Esophagus muscularis mucosa (tissue), 4 donors: ENCODE data around the gene ZER1. TPM values are rescaled to one million over a fixed set of nuclear protein-coding genes. Genes with fewer than 3 reads are reported as not detected.
"Not testable (repeated sequence)": the region's sequence is repeated elsewhere in the genome, so short reads cannot be mapped to it uniquely, and the experiment has no call there.

Experiments
- DNase-seq: peaks from one replicate; pipeline ENCODE4 v3.0.0-alpha.2; 2017; ENCODE audit errors: extremely low spot score
- H3K27ac ChIP-seq, 4 donors: fragments of 200-600 bp; sonication (generic); replicated peaks in 1 of 4; 1 replicate in 3 of 4; 2 replicates in 1 of 4; pipeline ENCODE4 v1.5.1; 2016 to 2019; ENCODE audit warnings: mild to moderate bottlenecking in 1 of 4
- H3K27me3 ChIP-seq, 4 donors: fragments of 200-600 bp; sonication (generic); one replicate each; pipeline versions ENCODE4 v1.5.1 to v1.6.0; 2016 to 2019
- H3K36me3 ChIP-seq, 4 donors: fragments of 200-600 bp; sonication (generic); one replicate each; pipeline ENCODE4 v1.5.1; 2016 to 2019
- H3K4me1 ChIP-seq, 4 donors: fragments of 200-600 bp; sonication (generic); one replicate each; pipeline ENCODE4 v1.5.1; 2016 to 2019
- H3K4me3 ChIP-seq, 4 donors: fragments of 200-600 bp; sonication (generic); 1 replicate in 2 of 4; 2 replicates in 2 of 4; pipeline ENCODE4 v1.5.1; 2016 to 2019; ENCODE audit warnings: mild to moderate bottlenecking in 4 of 4, moderate library complexity in 1 of 4
- H3K9me3 ChIP-seq, 4 donors: fragments of 200-600 bp; sonication (generic); 1 replicate in 3 of 4; 2 replicates in 1 of 4; pipeline ENCODE4 v1.5.1; 2016 to 2019
- EP300 ChIP-seq: sonication (generic); formaldehyde crosslinking; IDR thresholded peaks from one replicate; pipeline ENCODE4 v1.6.1; 2017; ENCODE audit warnings: antibody characterized with exemption
- POLR2A ChIP-seq: fragments of 450-650 bp; IDR thresholded peaks from one replicate; pipeline ENCODE4 v1.6.1; 2017; ENCODE audit warnings: antibody characterized with exemption, moderate library complexity, mild to moderate bottlenecking, low read depth
- POLR2AphosphoS5 ChIP-seq, 2 donors: sonication (generic); formaldehyde crosslinking; IDR thresholded peaks; one replicate each; pipeline ENCODE4 v1.6.1; 2017; ENCODE audit warnings: antibody characterized with exemption in 2 of 2
- WGBS: methylation state at CpG from one replicate; pipeline ENCODE4 v1.1.5; 2018; 5-methylcytosine and 5-hydroxymethylcytosine counted together
- intact Hi-C: fragments of 100-400 bp; cut with DNase I; formaldehyde crosslinking; loops from one replicate; pipeline ENCODE4 v1.15.1; 2023
- total RNA-seq, 4 donors: library from RNA; depleted of rRNA; stranded (reverse); fragments of >200 nt; gene quantifications; one replicate each; pipeline versions ENCODE4 v1.1.0 to v1.2.1, GENCODE V29; 2016
- TF ChIP-seq, protein P1 (sequence below), 3 experiments: fragments of 200-600 bp in 2 of 3; fragments of 450-650 bp in 1 of 3; sonication (generic) in 2 of 3; IDR thresholded peaks; one replicate each; pipeline ENCODE4 v1.5.1; 2017 to 2019; ENCODE audit warnings: antibody characterized with exemption in 3 of 3, mild to moderate bottlenecking in 2 of 3, moderate library complexity in 1 of 3

ZER1 gene
- total RNA-seq, 4 donors from 2014 or later: 56.5 to 114 (median 79.4) TPM

DNA sequence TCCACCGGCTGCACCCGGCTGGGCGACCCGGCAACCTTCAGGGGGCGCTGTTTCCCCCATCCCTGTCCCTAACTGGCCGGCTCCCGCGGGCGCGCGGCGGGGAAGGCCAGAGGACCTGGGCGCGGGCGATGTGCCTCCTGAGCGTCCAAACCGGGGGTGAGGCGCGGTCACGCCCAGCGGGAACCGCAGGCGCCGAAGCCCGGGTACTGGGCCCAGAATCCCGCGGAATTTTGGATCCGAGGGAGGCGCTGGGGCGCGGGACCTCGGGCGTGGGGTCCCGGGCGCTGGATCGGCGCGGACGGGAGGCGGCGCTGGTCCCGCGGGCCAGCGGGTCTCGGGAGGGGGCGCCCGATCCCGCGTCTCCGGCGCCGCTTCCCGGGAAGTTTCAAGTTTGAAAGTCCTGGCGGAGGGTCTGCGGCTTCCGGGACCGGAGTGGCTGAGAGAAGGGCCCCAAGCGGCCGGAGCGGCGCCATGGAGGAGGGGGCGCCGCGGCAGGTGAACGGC, 69.2 kb downstream of the ZER1 start, which contains the start of gene PKN3:
Gene PKN3, plus strand, starts transcription at position 59 of the 504 bp plus-strand sequence. Its CDS starts 413 bp downstream, at position 472.
- peaks cover 0 to 13% (median 0%) of the 10 kb centered on the region in 4 donors for H3K36me3 ChIP-seq
- H3K27me3 ChIP-seq: no peaks in the 10 kb centered on the region
- H3K4me3 ChIP-seq: peak within 1 kb of the TSS; percentile 69 to 81 (median 77)
- WGBS: 0% methylated on average over 5 of the region's 65 CpGs
- TF ChIP-seq POLR2AphosphoS5 (IDR thresholded peaks at IDR 0.05): peak; percentile 47 to 63
- no peak for TF ChIP-seq POLR2A
- TF ChIP-seq, protein P1, sequence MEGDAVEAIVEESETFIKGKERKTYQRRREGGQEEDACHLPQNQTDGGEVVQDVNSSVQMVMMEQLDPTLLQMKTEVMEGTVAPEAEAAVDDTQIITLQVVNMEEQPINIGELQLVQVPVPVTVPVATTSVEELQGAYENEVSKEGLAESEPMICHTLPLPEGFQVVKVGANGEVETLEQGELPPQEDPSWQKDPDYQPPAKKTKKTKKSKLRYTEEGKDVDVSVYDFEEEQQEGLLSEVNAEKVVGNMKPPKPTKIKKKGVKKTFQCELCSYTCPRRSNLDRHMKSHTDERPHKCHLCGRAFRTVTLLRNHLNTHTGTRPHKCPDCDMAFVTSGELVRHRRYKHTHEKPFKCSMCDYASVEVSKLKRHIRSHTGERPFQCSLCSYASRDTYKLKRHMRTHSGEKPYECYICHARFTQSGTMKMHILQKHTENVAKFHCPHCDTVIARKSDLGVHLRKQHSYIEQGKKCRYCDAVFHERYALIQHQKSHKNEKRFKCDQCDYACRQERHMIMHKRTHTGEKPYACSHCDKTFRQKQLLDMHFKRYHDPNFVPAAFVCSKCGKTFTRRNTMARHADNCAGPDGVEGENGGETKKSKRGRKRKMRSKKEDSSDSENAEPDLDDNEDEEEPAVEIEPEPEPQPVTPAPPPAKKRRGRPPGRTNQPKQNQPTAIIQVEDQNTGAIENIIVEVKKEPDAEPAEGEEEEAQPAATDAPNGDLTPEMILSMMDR (IDR thresholded peaks at IDR 0.05): peak; percentile 86 to 92 (median 89)
- peak within 1 kb of the TSS; percentile 74 to 85 (median 80) for H3K27ac ChIP-seq
- H3K9me3 ChIP-seq: no peaks in the 10 kb centered on the region
- peaks cover 6 to 27% (median 23%) of the 10 kb centered on the region in 4 donors for H3K4me1 ChIP-seq
- intact Hi-C loops: loop anchor here (2.0 to 5.0 kb wide), 2 partner anchors 55 to 84 kb away; partner anchors contain the start of gene TBC1D13
- DNase-seq: no peak

DNA sequence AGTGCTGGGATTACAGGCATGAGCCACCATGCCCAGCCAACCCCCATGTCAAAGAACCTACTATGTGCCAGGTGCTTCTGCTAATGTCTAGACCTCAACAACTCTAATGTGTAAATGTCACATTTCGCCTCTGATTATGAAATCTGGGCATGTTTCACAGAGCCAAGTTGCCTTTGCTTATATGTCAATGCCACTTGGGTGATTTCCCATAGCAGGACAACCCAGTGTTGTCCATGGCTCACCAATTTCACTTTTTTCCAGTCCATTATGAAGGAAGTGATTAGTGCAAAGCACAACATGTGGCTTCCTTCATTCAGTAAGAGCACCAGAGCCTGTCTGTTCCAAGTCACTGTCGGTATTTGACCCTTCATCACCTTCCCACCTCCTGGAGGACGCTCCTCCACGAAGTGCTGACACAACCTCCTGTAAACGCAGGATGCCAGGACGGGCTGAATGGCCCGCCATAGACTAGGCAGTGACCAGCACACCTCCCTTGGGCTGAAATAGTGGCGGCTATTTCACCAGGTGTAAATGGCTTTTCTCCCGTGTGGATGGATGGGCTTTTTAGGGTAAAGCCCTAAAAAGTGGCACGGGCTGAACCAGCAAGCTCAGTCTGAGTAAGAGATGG, 70.4 kb downstream of the ZER1 start:
- Histone ChIP-seq H3K36me3 (peaks cover 0 to 5% (median 2%) of the 10 kb centered on the region in 4 donors), H3K4me3 (no peak overlapping the region), H3K27me3 (no peaks in the 10 kb centered on the region), H3K9me3 (no peaks in the 10 kb centered on the region), H3K27ac (no peak overlapping the region), H3K4me1 (peaks cover 6 to 27% (median 23%) of the 10 kb centered on the region in 4 donors)
- no peak for TF ChIP-seq EP300
- TF ChIP-seq POLR2A: no peak
- TF ChIP-seq POLR2AphosphoS5 (IDR thresholded peaks at IDR 0.05): no peak
- TF ChIP-seq, protein P1 (IDR thresholded peaks at IDR 0.05): no peak
- intact Hi-C loops: loop anchor here (5.0 kb wide), 1 partner anchor 54 kb away; no protein-coding TSS in a partner anchor
- no peak for DNase-seq
- 64% methylated on average over 10 of the region's 10 CpGs for WGBS

DNA sequence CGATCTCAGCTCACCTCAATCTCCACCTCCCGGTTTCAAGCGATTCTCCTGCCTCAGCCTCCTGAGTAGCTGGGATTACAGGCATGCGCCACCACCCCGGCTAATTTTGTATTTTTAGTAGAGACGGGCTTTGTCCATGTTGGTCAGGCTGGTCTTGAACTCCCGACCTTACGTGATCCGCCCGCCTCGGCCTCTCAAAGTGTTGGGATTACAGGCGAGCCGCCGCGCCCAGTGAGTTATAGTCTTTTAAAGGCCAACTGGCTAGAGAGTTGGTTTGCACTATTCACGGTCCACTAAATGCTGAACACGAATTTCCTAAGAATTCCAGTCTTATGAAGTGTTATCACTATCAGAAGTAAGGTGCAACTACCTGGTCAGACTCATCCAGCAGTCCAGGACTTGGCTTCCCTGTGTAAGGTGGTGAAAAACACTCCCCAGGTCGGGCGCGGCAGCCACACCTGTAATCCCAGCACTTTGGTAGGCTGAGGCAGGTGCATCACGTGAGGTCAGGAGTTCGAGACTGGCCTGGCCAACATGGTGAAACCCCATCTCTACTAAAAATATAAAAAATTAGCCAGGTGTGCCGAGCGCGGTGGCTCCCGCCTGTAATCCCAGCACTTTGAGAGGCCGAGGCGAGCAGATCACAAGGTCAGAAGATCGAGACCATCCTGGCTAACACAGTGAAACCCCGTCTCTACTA, 72.5 kb downstream of the ZER1 start:
- H3K27ac ChIP-seq, H3K9me3 ChIP-seq, H3K4me3 ChIP-seq, H3K27me3 ChIP-seq, DNase-seq, intact Hi-C loops: not testable (repeated sequence)
- 93% methylated on average over 30 of the region's 30 CpGs for WGBS
- Histone ChIP-seq H3K4me1 (peaks cover 6 to 27% (median 23%) of the 10 kb centered on the region in 4 donors), H3K36me3 (peaks cover 8 to 26% (median 19%) of the 10 kb centered on the region in 4 donors)

DNA sequence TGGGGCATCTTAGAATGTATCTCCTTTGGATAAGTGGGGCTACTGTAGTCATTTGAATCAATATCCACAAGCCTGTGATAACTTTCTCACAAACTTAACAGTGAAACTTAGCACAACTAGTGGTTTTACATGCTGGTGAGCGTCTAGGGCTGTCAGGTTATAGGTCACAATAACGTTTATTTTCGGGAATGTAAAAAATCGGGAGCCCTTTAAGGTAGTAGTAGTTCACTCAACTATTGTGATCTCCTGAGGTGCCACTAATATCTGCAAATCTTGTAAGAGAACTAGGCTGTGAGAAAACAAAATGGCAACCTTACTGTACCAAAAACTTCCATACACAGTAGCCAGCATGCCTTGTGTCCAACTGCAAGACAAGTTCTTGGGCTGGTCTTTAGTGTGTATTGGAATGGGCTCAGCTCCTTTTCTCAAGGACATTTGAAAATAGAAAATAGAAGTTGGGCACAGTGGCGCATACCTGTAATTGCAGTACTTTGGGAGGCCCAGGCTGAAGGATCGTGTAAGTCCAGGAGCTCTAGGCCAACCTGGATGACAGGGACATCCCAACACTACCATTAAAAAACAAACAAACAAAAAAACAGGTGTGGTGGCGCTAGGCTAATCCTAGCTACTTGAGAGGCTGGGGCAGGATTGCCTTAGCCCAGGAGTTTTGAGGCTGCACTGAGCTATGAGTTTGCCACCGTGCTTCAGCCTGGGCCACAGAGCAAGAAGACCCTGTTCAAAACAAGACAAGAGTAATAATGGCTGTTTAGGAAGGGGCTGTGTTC, 74.6 kb downstream of the ZER1 start:
- no peak overlapping the region for H3K4me3 ChIP-seq
- WGBS: 68% methylated on average over 8 of the region's 8 CpGs
- H3K36me3 ChIP-seq: peaks cover 28 to 47% (median 40%) of the 10 kb centered on the region in 4 donors
- H3K27ac ChIP-seq: no peak overlapping the region
- peaks cover 6 to 13% (median 9%) of the 10 kb centered on the region in 4 donors for H3K4me1 ChIP-seq
- intact Hi-C loops: no loop called here
- DNase-seq: no peak
- no peaks in the 10 kb centered on the region for H3K9me3 ChIP-seq
- TF ChIP-seq POLR2A (no peak), POLR2AphosphoS5 (IDR thresholded peaks at IDR 0.05) (no peak), EP300 (no peak)
- TF ChIP-seq, protein P1 (IDR thresholded peaks at IDR 0.05): no peak
- H3K27me3 ChIP-seq: no peaks in the 10 kb centered on the region
